ENCODE measurements around the gene SLC2A4.
A peak's percentile ranks its signal among the peaks of the same experiment; 100 is the strongest.
"Not testable (repeated sequence)": the region's sequence is repeated elsewhere in the genome, so short reads cannot be mapped to it uniquely, and the experiment has no call there.

SLC2A4 gene

GRCh38 chr17:7336240-7337175 lies 55.0 kb downstream of the SLC2A4 start, which contains the start of gene ACAP1:
TSS of gene ACAP1 (plus strand) at chr17:7336529. CDS start at chr17:7336735, 206 bp downstream.
- DNase-seq (ENCODE audit: low spot score) = peak; percentile 80
- in situ Hi-C loops (cut with MboI; ENCODE audit: low pct_unique_long_range_greater_than_20kb, low sequenced_read_pairs, unreplicated experiment) = no loop called here
- TF ChIP-seq CTCF (IDR thresholded peaks at IDR 0.05; ENCODE audit: extremely low read depth, insufficient read depth, missing control alignments) = peak; percentile 11

GRCh38 chr17:7337600-7337999 lies 56.1 kb downstream of the SLC2A4 start:
- in situ Hi-C loops (cut with MboI; ENCODE audit: low pct_unique_long_range_greater_than_20kb, low sequenced_read_pairs, unreplicated experiment); DNase-seq (ENCODE audit: low spot score): not testable (repeated sequence)
